ENCODE results near the gene AGAP1.

AGAP1 gene

DNA sequence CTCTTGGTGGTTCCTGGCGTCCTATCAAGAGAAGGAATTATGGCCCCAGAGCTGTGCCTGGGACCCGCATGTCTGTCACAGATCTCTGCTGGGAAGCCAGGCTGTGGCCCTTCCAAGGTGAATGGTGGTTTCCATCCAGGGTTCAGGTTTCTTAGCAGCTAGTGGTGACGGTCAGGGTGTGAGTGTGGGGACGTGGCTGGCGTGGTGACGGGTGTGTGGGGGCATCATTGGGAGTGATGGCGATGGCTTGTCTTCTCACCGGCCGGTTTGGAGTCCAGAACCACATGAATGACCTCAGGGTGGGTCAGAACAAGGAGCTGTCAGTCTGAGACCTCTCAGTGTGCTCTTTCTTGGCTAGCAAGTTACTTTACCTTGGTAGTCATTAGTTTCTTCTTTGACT is 52.6 kb downstream of the AGAP1 start:
- no peak for DNase-seq (ENCODE audit: low read depth in 2 of 3, low spot score in 1 of 3)

DNA sequence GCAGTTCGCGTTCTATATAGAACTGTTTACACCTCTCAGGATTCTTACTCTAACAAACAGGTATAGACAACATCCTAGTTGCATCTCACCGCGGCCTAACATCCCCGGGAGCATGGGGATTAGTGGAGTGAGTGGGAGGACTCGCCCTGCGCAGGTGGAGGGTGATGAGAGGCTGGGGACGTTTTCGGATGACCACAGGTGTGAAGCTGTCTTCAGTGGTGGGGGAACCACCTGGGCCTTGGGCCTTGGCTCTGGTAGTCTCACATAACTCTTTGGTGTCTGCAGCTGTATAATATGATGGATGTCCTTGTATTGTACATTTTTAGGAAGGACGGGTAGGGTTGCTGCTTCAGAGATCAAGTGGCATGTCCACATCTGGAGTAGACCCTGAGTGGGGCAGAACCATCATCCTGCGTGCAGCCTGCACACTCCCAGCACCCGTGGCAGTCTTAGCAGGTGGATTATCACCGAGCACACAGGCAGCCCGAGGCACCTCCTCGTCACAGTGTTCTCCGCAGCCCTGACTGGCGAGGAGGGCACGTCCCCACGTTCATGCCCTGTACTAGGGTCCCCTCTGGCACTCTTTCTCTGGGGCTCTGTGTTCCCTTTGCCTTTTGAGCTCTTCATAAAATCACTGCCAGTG is 56.0 kb downstream of the AGAP1 start:
- DNase-seq (ENCODE audit: low read depth in 2 of 3, low spot score in 1 of 3), result no peak

- DNase-seq (ENCODE audit: low read depth in 2 of 3, low spot score in 1 of 3), result no peak
Measured at GRCh38 chr2:235550378-235550760, 56.5 kb downstream of the AGAP1 start.

DNA sequence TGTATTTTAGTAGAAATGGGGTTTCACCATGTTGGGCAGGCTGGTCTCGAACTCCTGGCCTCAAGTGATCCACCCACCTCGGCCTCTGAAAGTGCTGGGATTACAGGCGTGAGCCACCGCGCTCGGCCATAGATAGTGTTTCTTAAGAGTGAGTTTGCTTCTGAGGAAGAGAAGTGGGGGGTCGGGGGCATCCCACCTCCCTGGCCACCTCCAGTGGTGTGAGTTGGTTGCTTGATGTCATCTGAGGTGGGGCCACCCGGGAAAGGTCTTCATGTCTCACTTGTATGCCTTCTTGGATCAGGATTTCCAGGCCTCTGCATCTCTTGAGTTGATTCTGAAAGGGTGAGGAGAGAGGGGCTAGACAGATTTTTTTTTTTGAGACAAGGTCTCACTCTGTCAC is 57.1 kb downstream of the AGAP1 start:
- DNase-seq (ENCODE audit: low read depth in 2 of 3, low spot score in 1 of 3), result no peak

DNA sequence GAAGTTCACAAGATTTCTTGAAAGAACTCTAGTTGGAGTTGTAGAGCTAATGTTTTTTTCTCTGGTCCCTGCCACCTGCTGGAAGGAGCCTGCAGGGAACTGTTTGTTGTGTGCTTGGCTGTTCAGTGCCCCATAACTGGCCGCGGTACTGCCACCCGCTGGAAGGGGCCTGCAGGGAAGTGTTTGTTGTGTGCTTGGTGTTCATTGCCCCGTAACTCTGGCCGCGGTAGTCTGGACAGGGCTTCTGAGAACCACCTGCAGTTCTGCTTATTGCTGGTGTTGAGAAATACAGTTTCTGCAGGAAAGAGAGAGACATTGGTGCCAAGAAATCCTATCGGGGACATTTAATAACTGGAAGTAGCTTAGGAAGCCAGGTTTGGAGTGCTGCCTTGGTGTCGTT is 58.1 kb downstream of the AGAP1 start:
- no peak for DNase-seq (ENCODE audit: low read depth in 2 of 3, low spot score in 1 of 3)

DNA sequence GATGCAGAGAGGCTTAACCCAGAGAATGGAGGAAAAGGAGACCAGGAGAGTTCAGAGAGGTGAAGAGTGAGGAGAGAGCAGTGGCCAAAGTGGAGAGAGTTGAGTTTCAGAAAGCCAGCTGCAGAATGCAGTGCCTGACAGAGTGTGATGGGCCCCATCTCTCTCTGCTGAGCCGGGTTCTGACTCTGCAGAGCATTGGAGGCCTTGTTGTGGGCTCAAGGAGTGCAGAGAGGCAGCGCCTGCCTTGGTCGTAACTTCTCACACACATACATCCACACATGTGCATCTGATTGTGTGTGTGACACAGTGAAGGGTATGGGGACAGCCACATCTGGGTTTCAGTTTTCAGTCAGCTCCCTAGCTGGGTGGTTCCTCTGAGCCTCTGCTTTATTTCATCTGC is 58.8 kb downstream of the AGAP1 start:
- DNase-seq (ENCODE audit: low read depth in 2 of 3, low spot score in 1 of 3), result no peak

GRCh38 chr2:235553291-235553690 is 59.4 kb downstream of the AGAP1 start:
- DNase-seq (ENCODE audit: low read depth in 2 of 3, low spot score in 1 of 3), result no peak

- DNase-seq (ENCODE audit: low read depth in 2 of 3, low spot score in 1 of 3), result no peak
Measured at GRCh38 chr2:235553696-235554100, 59.9 kb downstream of the AGAP1 start.

GRCh38 chr2:235554385-235554784 is 60.5 kb downstream of the AGAP1 start:
- DNase-seq (ENCODE audit: low read depth in 2 of 3, low spot score in 1 of 3), result no peak

GRCh38 chr2:235554936-235555335 is 61.1 kb downstream of the AGAP1 start:
- DNase-seq (ENCODE audit: low read depth in 2 of 3, low spot score in 1 of 3), result no peak

- DNase-seq (ENCODE audit: low read depth in 2 of 3, low spot score in 1 of 3), result no peak
Measured at GRCh38 chr2:235555371-235555770, 61.5 kb downstream of the AGAP1 start.

DNA sequence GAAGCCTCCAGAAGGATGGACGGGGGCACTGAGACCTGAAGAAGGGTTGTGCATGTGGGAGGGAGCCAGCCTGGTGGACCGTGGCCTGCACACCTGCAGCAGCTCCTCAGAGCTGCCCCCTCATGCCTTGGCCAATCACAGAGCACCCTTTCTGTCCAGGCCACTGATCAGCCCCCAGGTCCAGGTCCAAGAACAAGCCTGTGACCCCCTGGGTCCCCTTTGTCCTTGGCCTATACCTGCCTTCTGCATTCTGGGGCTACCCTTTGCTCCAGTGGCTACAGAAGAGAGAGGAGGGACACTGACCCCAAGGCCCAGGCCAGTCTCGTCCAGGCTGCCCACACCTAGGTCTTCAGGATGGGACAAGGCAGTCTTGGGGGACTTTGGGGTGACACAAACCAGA is 62.2 kb downstream of the AGAP1 start:
- DNase-seq (ENCODE audit: low read depth in 2 of 3, low spot score in 1 of 3), result no peak

DNA sequence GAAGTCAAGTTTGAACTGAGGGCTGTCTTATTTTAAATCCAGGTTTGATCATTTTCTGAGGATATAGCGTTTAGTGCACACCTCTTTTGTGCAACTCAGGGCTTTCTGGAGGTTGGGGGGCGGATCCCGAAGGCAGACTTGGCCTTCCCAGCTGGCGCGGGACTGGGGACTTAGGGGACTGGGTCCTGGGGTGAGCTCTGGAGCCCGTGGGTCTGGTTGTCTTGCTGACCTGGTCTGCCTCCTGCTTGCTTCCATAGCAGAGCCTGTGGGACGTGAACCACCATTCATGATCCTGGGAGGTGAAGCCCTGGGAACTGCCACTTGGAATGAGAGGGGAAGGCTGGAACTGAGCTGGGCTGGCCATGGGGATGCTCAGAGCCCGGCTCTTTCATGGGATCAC is 63.1 kb downstream of the AGAP1 start:
- no peak for DNase-seq (ENCODE audit: low read depth in 2 of 3, low spot score in 1 of 3)

- DNase-seq (ENCODE audit: low read depth in 2 of 3, low spot score in 1 of 3), result no peak
Measured at GRCh38 chr2:235557903-235558302, 64.1 kb downstream of the AGAP1 start.

DNA sequence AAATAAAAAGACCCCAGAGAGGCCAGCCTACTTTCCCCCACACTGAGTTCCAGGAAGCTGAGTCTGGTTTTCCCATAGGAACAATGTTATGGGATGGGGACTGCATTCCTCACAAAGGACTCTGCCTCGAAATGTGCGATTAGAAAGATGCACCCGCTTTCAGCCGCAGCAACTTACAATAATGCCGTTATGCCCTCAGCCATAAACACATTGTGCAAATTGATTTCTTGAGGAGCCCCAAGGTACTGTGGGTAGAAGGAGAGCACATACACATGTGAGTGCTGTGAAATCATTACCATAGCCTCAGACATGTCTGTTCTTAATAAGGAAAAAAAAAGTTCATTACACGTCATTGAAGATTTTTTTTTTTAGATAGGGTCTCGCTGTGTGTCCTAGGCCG is 64.7 kb downstream of the AGAP1 start:
- DNase-seq (ENCODE audit: low read depth in 2 of 3, low spot score in 1 of 3), result no peak

- no peak for DNase-seq (ENCODE audit: low read depth in 2 of 3, low spot score in 1 of 3)
Measured at GRCh38 chr2:235560345-235560744, 66.5 kb downstream of the AGAP1 start.

DNA sequence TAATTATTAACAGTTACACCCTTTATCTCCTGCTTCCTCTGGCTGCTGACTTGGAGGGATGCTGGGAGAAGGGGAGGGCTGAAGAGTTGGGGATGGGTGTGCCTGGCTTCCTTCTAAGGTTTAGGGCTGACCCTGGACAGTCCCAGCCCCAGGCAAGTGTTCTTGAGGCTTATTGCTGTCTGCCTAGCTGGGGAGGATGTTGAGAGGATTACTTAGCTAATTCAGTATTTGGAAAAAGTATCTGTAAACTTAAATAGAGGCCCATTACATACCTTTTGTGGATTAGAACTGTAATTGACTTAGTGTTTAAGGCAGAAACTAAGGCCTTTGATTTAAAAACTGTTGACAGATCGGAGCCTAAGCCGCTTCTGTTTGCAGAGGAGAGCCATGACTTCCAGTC is 67.6 kb downstream of the AGAP1 start:
- DNase-seq (ENCODE audit: low read depth in 2 of 3, low spot score in 1 of 3), result no peak

DNA sequence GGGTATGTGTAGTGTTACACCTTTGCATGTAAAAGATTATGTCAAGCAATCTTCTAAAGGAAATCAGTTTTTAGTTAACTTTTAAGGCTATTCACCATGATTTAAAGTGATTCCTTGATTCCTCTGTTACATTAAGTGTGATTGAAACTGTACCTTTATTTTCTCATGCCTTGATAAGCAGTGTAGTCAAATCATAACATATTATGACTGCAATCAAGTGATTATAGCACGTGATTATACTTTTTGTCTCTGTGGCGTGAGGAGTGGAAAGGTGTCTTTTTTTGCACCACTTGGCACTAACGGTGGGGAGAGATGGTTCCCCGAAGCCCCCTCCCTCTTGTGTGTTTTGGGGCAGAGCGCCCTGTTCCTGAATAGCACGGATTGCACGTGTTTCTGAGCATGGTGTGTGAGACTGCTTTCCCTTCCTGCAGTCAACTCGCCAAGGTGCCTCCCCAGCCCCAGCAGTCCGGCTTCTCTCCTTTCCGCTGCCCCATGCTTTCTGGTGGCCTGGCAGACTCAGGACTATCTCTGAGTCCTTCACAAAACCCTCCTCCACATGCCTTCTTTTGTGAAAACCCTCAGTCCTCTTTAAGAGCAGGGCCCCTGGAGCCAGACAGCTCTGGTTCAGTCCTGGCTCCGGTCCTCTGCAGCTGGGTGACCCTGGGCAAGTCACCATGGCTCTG is 68.4 kb downstream of the AGAP1 start:
- DNase-seq (ENCODE audit: low read depth in 2 of 3, low spot score in 1 of 3), result no peak

GRCh38 chr2:235563056-235563910 is 69.4 kb downstream of the AGAP1 start:
- no peak for DNase-seq (ENCODE audit: low read depth in 2 of 3, low spot score in 1 of 3)

- no peak for DNase-seq (ENCODE audit: low read depth in 2 of 3, low spot score in 1 of 3)
Measured at GRCh38 chr2:235564066-235564465, 70.2 kb downstream of the AGAP1 start.

- no peak for DNase-seq (ENCODE audit: low read depth in 2 of 3, low spot score in 1 of 3)
Measured at GRCh38 chr2:235564884-235565530, 71.2 kb downstream of the AGAP1 start.

- DNase-seq (ENCODE audit: low read depth in 2 of 3, low spot score in 1 of 3), result no peak
Measured at GRCh38 chr2:235566415-235566814, 72.6 kb downstream of the AGAP1 start.
